ENCODE data around the gene CINP.
"Not testable (repeated sequence)": the region's sequence is repeated elsewhere in the genome, so short reads cannot be mapped to it uniquely, and the experiment has no call there.

CINP gene

DNA sequence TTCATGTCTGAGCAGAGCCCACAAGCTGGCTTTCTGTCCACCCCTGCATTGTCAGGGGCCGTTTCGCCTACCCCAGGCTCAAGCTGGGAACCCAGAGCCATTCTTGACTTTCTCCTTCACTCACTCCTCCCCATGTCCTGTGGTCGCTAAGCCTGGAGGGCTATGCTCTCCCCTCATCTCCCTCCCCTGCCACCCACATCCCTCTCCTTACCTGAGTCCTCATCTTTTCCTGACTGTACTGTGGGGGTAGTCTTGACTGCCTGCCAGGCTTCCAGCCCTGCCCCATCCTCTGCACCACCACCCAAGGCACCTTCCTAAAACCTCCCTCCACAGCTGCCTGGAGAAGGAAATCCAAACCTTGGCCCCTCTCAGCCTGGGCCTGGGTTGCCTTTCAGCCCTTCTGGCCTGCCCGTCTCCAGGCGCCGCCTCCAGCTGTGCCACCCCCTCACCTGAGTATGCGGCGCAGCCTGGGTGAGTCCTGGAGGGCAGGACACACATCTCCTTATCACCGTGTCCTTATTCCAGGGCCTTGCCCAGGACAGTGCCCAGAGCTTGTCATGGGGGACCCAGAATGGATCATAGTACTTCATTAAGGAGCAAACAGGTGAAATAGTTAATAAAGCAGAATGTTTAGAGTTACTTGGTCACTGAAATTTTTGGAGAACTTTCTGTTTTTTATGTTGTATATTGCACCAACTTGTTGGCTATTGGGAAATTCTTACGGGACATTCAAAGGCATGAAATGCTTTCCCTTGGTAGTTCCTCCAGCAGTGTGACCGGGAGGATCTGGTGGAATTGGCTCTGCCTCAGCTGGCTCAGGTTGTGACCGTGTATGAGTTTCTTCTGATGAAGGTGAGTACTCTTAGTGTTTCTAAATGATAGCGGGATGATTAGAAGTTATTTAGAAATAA, 28.6 kb downstream of the CINP start:
- no peak overlapping the region for H3K4me3 ChIP-seq (ENCODE audit: low read depth, low read length)
- TF ChIP-seq, protein P1, sequence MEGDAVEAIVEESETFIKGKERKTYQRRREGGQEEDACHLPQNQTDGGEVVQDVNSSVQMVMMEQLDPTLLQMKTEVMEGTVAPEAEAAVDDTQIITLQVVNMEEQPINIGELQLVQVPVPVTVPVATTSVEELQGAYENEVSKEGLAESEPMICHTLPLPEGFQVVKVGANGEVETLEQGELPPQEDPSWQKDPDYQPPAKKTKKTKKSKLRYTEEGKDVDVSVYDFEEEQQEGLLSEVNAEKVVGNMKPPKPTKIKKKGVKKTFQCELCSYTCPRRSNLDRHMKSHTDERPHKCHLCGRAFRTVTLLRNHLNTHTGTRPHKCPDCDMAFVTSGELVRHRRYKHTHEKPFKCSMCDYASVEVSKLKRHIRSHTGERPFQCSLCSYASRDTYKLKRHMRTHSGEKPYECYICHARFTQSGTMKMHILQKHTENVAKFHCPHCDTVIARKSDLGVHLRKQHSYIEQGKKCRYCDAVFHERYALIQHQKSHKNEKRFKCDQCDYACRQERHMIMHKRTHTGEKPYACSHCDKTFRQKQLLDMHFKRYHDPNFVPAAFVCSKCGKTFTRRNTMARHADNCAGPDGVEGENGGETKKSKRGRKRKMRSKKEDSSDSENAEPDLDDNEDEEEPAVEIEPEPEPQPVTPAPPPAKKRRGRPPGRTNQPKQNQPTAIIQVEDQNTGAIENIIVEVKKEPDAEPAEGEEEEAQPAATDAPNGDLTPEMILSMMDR (IDR thresholded peaks at IDR 0.05; ENCODE audit: low read depth, low read length): no peak
- TF ChIP-seq, protein P2, sequence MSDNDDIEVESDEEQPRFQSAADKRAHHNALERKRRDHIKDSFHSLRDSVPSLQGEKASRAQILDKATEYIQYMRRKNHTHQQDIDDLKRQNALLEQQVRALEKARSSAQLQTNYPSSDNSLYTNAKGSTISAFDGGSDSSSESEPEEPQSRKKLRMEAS (IDR thresholded peaks at IDR 0.05; ENCODE audit: low read depth, low read length): no peak
- TF ChIP-seq MYC (IDR thresholded peaks at IDR 0.05; ENCODE audit: low read depth, low read length): no peak
- TF ChIP-seq POLR2A (IDR thresholded peaks at IDR 0.05; ENCODE audit: extremely low read depth, insufficient read length): no peak
- no peak for DNase-seq (ENCODE audit: low read depth)

DNA sequence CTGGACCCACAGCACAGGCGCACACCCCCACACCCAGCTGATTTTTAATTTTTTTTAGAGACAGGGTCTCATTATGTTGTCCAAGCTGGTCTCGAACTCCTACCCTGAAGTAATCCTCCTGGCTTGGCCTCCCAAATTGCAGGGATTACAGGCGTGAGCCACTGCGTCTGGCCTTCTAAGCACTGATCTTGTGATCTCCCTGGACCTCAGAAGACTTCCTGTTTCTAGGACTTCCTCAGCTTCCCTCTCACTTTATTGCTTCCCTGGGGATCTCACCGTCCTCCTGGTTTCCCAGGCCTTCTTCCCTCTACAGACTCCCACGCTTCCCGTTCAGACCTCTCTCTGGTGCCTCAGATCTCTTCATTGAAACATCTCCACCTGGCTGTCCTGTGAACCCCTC, 29.3 kb downstream of the CINP start:
- DNase-seq (ENCODE audit: low read depth): no peak
- TF ChIP-seq, protein P2 (IDR thresholded peaks at IDR 0.05; ENCODE audit: low read depth, low read length): no peak
- TF ChIP-seq, protein P1 (IDR thresholded peaks at IDR 0.05; ENCODE audit: low read depth, low read length): no peak
- TF ChIP-seq MYC (IDR thresholded peaks at IDR 0.05; ENCODE audit: low read depth, low read length) (no peak), POLR2A (IDR thresholded peaks at IDR 0.05; ENCODE audit: extremely low read depth, insufficient read length) (no peak)
- H3K4me3 ChIP-seq (ENCODE audit: low read depth, low read length): no peak overlapping the region

DNA sequence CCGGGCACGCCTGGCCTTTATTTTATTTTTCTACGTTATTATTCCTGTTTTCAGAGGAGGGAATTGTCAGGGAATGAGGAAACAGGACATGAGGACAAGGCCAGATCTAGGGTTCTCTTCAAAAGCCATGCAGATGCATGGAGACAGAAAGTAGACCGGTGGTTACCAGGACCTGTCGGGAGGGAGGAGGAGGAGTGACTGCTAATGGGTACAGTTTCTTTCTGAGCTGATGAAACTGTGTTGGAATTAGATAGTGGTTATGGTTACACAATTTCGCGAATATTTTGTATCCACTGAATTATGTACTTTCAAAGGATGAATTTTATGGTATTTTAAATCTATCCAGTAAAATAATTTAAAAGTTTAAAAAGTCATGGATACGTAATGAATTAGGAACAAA, 31.9 kb downstream of the CINP start:
- TF ChIP-seq POLR2A (IDR thresholded peaks at IDR 0.05; ENCODE audit: extremely low read depth, insufficient read length): no peak
- TF ChIP-seq, protein P2 (IDR thresholded peaks at IDR 0.05; ENCODE audit: low read depth, low read length): no peak
- TF ChIP-seq MYC (IDR thresholded peaks at IDR 0.05; ENCODE audit: low read depth, low read length): no peak
- TF ChIP-seq, protein P1 (IDR thresholded peaks at IDR 0.05; ENCODE audit: low read depth, low read length): no peak
- DNase-seq (ENCODE audit: low read depth): no peak
- H3K4me3 ChIP-seq (ENCODE audit: low read depth, low read length): no peak overlapping the region

DNA sequence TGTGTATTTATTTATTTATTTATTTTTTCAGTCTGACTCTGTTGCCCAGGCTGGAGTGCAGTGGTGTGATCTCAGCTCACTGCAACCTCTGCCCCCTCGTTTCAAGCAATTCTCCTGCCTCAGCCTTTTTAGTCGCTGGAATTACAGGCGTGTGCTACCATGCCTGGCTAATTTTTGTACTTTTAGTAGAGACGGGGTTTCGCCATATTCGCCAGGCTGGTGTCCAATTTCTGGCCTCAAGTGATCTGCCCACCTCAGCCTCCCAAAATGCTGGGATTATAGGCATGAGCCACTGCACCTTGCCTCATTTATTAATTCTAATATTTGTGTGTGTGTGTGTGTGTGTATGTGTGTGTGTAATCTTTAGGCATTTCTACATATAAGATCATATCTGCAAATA, 33.3 kb downstream of the CINP start:
- not testable (repeated sequence) for H3K4me3 ChIP-seq (ENCODE audit: low read depth, low read length); DNase-seq (ENCODE audit: low read depth)

DNA sequence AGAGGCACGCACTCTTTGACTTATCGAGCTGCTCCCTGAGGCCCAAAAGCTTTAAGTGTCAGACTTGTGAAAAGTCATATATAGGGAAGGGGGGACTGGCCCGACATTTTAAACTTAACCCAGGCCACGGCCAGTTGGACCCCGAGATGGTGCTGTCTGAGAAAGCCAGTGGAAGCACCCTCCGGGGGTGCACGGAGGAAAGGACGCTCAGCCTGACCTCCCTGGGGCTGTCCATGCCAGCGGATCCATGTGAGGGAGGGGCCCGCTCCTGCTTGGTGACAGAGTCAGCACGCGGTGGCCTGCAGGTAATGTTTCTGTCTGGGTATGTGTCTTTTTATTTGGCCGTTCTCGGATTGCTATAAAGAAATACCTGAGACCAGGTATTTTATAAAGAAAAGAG, 36.1 kb downstream of the CINP start:
- DNase-seq (ENCODE audit: low read depth): no peak
- H3K4me3 ChIP-seq (ENCODE audit: low read depth, low read length): no peak overlapping the region
- no peak for TF ChIP-seq POLR2A (IDR thresholded peaks at IDR 0.05; ENCODE audit: extremely low read depth, insufficient read length)
- TF ChIP-seq, protein P2 (IDR thresholded peaks at IDR 0.05; ENCODE audit: low read depth, low read length): no peak
- no peak for TF ChIP-seq MYC (IDR thresholded peaks at IDR 0.05; ENCODE audit: low read depth, low read length)
- TF ChIP-seq, protein P1 (IDR thresholded peaks at IDR 0.05; ENCODE audit: low read depth, low read length): no peak

DNA sequence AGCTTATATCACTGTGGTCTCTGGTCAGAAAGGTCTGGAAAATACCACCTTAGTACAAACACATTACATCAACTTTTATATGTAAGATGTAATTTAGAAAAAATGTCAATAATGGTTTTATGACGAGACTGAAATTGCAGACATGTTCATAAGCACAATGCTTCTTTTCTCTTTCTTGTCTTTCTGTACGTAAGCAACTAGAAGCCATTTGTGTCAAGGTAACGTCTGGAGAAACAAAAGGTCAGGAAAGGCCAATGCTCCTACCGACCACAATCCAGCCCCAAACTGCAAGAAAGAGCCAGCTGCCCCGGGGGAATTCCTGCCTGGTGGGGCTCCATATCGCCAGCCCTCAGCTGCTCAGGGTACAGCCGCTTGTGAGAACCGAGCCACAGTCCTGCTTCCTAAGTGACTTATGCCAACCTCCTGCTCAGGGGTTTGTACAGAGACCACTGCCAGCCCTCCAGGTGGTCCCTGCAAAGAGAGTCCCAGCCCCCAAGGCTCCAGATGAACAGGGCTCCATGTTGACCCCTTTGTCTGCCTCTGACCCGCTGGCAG, 36.8 kb downstream of the CINP start:
- no peak for DNase-seq (ENCODE audit: low read depth)
- TF ChIP-seq MYC (IDR thresholded peaks at IDR 0.05; ENCODE audit: low read depth, low read length) (no peak), POLR2A (IDR thresholded peaks at IDR 0.05; ENCODE audit: extremely low read depth, insufficient read length) (no peak)
- TF ChIP-seq, protein P2 (IDR thresholded peaks at IDR 0.05; ENCODE audit: low read depth, low read length): no peak
- TF ChIP-seq, protein P1 (IDR thresholded peaks at IDR 0.05; ENCODE audit: low read depth, low read length): no peak
- H3K4me3 ChIP-seq (ENCODE audit: low read depth, low read length): no peak overlapping the region
